Fibroblast of gingiva (primary cell): Measurements from ENCODE around the gene ADCY10.
"Not testable (repeated sequence)": the region's sequence is repeated elsewhere in the genome, so short reads cannot be mapped to it uniquely, and the experiment has no call there.

ENCODE experiments used
- DNase-seq: peaks from one replicate; pipeline ENCODE4 v3.0.0-alpha.2; 2011; ENCODE audit warnings: low read depth

The ADCY10 gene

DNA sequence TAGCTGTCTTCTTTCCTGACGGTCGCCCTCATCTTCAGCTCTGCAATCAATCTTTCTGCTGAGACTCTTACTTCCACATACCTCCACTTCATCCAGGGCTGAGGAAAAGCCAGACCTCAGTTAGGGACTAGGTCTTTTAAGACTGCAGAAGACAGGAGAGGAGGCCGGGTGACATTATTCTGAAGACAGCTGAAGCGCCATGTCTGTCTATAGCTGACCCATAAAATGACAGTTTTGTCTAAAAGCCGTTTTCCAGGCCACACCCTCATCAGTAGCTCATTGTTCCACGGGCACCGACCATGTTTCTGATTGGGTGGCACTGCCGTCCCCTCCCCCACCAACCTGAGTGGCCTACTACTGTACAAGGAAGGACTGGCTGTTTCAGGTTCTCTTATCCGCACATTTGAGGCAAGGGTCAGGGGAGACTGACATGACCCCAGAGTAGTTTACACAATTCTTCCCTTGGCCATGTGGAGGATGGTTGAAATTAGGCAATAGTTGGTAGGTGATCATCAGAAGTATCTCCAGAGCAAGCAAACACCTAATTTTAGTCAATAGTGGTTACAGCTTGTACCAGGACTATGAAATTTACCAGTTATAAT is at the start of gene ADCY10:
Gene ADCY10 (minus strand): TSS at position 240 of the 602 bp plus-strand sequence. CDS start 8,994 bp downstream, outside the sequence.
- DNase-seq: no peak

DNA sequence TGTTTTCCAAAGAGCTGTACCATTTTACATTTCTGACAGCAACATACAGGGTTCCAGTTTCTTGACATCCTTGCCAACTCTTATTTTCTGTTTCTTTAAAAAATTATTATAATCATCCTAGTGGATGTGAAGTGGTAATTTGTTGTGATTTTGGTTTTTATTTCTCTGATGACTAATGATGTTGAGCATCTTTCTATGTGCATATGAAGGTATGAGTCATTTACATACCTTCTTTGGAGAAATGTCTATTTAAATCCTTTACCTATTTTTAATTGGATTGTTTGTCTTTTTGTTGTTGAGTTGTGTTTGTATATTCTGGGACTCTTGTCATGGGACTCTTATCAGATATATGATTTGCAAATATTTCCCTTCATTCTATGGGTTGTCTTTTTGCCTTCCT is 43.8 kb upstream of the ADCY10 start:
- no peak for DNase-seq

DNA sequence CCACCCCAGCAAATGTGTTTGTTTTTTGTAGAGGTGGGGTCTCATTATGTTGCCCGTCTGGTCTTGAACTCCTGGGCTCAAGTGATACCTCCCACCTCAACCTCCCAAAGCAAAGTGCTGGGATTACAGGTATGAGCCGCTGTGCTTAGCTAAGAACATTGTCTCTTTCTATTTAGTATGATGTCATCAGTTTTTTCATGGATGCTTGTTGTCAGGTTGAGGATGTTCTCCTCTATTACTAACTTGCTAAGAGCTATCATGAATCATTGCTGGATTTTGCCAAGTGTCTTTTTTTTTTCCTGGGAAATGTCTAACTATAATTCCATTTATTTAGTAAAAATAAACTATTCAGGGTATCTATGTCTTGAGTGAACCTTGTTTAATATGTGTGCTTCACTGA is 42.0 kb upstream of the ADCY10 start:
- no peak for DNase-seq

DNA sequence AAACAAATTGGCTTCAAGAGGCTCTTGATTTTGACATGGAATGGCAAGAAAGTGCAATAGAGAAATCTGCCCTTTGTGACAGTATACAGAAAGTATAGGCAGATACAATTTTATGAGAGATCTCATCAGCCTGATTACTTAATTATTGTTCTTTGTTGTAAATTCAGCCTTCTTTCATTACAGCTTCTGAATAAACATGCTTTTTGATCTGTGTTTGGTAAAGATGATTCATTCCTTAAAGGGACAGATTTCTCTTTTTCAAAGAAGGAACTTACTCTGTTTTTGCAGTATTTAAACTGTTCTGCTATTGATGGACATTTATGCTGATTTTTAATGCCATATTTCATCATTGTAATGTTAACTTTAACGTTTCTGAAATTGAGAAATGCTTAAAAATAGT is 36.6 kb upstream of the ADCY10 start:
- no peak for DNase-seq

GRCh38 chr1:167949785-167950184 is 35.9 kb upstream of the ADCY10 start:
- DNase-seq: no peak

- DNase-seq: no peak
Measured at GRCh38 chr1:167947733-167948132, 33.8 kb upstream of the ADCY10 start.

GRCh38 chr1:167943541-167943940 is 29.6 kb upstream of the ADCY10 start:
- DNase-seq: no peak

- DNase-seq: no peak
Measured at GRCh38 chr1:167940264-167940663, 26.3 kb upstream of the ADCY10 start.

GRCh38 chr1:167938080-167938636 is 24.2 kb upstream of the ADCY10 start:
- DNase-seq: no peak

GRCh38 chr1:167937709-167938010 is 23.7 kb upstream of the ADCY10 start:
- no peak for DNase-seq

GRCh38 chr1:167936930-167937708 is 23.2 kb upstream of the ADCY10 start, which contains the start of gene MPC2:
MPC2 (minus strand) TSS chr1:167937072; CDS start chr1:167935841, 1,231 bp downstream.
- DNase-seq: peak; percentile 67

DNA sequence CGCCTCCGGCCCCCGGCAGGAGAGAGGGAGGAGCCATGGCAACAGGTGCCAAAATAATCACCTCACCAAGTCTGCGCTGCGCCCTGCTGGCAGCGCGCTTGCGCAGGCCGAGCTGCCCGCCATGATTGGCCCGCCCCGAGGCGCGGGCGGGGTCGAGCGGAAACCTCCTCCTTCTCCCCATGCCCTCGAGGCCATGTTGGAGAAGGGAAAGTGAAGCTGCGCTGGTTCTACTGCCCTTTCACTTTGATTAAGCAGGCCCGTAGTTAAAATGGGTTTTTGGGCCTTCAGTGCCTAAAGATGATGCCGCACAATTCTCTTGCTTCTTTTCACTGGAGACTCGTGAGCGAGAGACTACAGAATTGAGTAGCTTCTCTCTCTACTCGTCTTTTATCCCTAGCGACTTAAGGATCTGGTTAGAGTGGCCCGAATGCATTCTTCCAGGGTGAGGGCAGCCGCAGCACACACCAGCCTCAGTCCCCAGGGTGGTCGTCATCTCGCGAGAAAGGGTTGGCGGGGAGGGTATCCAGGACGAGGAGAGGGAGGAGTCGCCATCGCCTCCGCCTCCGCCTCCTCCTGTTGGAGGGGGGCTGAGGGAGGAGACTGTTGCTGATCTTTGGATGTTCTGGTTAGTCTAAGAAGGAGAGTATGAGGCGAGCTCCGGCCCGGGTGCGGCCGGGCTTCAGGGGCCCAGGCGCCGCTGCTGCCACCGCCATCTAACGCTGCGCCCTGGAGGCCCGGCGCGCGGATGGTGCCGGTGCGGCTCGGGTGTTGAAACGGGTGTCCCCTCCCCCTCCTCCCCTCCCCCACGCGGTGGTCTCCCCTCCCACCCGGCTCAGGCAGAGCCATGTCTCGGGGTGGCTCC is 22.4 kb upstream of the ADCY10 start, which contains the start of gene DCAF6:
Gene DCAF6 (plus strand): TSS at position 616 of the 862 bp plus-strand sequence. CDS start 229 bp downstream, at position 845.
- peak; percentile 99 for DNase-seq

- DNase-seq: peak; percentile 21
Measured at GRCh38 chr1:167935216-167936067, 21.5 kb upstream of the ADCY10 start.

- peak; percentile 50 for DNase-seq
Measured at GRCh38 chr1:167934426-167935215, 20.7 kb upstream of the ADCY10 start.

GRCh38 chr1:167933788-167934187 is 19.9 kb upstream of the ADCY10 start:
- DNase-seq: no peak

- DNase-seq: no peak
Measured at GRCh38 chr1:167929725-167930124, 15.8 kb upstream of the ADCY10 start.

DNA sequence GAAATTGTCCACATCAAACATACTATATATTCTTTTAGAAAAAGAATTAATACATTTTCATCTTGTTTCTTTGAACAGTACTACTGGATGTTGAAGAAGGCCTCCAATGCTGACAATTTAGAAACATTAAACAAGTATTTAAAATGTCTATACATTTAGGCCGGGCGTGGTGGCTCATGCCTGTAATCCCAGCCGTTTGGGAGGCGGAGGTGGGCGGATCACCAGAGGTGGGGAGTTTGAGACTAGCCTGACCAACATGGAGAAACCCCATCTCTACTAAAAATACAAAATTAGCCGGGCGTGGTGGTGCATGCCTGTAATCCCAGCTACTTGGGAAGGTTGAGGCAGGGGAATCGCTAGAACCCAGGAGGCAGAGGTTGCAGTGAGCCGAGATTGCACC is 15.0 kb upstream of the ADCY10 start:
- DNase-seq: not testable (repeated sequence)

- no peak for DNase-seq
Measured at GRCh38 chr1:167928457-167928852, 14.5 kb upstream of the ADCY10 start.

DNA sequence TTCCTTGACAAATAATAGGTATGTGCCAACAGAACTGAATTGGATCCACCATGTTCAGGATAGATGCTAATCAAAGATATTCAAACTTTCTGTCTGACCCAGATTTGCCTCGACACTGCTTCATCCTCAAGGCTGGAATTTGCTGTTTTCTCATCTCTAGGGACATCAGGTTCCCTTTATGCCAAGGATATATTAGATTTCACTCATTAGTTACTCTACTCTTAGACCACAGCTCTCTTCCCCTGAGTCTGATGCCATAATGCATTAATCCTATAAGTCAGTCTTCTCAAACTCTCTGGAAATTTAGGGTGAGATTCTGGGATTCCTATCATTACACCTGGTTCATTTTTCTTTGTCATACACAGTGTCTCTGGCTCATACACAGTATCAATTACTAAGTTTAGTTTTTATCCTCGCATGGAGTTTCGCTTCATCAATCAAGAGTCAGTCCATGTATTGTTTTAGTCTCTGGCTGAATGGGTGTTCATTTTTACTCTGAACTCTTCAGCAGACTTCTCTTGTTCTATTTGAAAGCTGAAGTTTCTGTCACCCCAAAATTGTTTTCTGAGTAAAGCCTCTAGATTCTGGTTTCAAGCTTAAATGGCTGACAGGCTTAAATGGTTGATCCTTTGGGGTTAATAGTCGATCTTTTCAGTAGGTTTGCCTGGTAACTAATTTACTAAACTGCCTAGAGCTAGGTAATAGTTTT is 13.3 kb upstream of the ADCY10 start:
- DNase-seq: peak; percentile 10

GRCh38 chr1:167926486-167926997 is 12.6 kb upstream of the ADCY10 start:
- no peak for DNase-seq
